Measurements from ENCODE around the gene COMT.
A peak's percentile ranks its signal among the peaks of the same experiment; 100 is the strongest.

Gene COMT

GRCh38 chr22:19959043-19959586 is 17.5 kb downstream of the COMT start:
- DNase-seq: no peak

- DNase-seq: no peak
Observed at GRCh38 chr22:19959587-19960490, 18.3 kb downstream of the COMT start.

- DNase-seq: no peak
Observed at GRCh38 chr22:19960491-19961200, 19.1 kb downstream of the COMT start.

GRCh38 chr22:19961201-19961580 is 19.6 kb downstream of the COMT start:
- no peak for DNase-seq

- no peak for DNase-seq
Observed at GRCh38 chr22:19961868-19962245, 20.3 kb downstream of the COMT start.

- DNase-seq: peak; percentile 56 to 62
Observed at GRCh38 chr22:19962246-19962908, 20.8 kb downstream of the COMT start.

GRCh38 chr22:19962909-19963806 is 21.6 kb downstream of the COMT start:
- no peak for DNase-seq

GRCh38 chr22:19963863-19964642 is 22.5 kb downstream of the COMT start:
- DNase-seq: no peak

- no peak for DNase-seq
Observed at GRCh38 chr22:19964701-19965386, 23.3 kb downstream of the COMT start.

- DNase-seq: no peak
Observed at GRCh38 chr22:19965771-19966709, 24.5 kb downstream of the COMT start.

- DNase-seq: no peak
Observed at GRCh38 chr22:19966908-19967750, 25.6 kb downstream of the COMT start.

- DNase-seq: no peak
Observed at GRCh38 chr22:19967850-19968449, 26.4 kb downstream of the COMT start.

GRCh38 chr22:19968450-19968891 is 26.9 kb downstream of the COMT start:
- DNase-seq: no peak

GRCh38 chr22:19969141-19969928 is 27.8 kb downstream of the COMT start:
- DNase-seq: no peak

GRCh38 chr22:19970031-19970478 is 28.5 kb downstream of the COMT start:
- DNase-seq: no peak

GRCh38 chr22:19970479-19971275 is 29.1 kb downstream of the COMT start:
- peak; percentile 67 to 82 for DNase-seq

Data from activated CD4-positive, alpha-beta T cell treated with anti-CD3 and anti-CD28 coated beads for 4 hours (primary cell).